ENCODE results near the gene C11orf65.

The C11orf65 gene

DNA sequence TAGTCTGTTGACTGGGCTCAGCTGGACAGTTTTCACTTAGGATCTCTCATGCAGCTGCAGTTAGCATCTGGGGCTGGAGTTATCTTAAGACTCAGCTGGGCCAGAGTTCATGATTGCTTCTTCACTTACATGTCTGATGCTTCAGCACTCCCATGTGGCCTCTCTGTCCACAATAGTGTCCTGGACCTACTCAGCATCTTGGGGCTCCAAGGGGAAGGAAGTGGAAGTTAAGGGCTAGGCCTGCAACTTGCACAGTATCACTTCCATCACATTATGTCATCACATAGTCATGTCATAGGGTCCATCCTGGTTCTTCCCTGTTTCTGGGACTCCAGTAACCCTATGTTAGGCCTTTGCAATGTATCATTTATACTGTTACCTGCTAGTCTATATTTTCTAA is 115.9 kb downstream of the C11orf65 start:
- TF ChIP-seq CTCF (IDR thresholded peaks at IDR 0.05; ENCODE audit: low read depth, low read length, missing control alignments), result no peak
- DNase-seq (ENCODE audit: extremely low read depth, low read depth), result no peak
- no peak overlapping the region for H3K4me3 ChIP-seq (replicated peaks; ENCODE audit: low read depth, low read length)

GRCh38 chr11:108346451-108346850 is 120.9 kb downstream of the C11orf65 start:
- no peak for DNase-seq (ENCODE audit: extremely low read depth, low read depth)
- no peak overlapping the region for H3K4me3 ChIP-seq (replicated peaks; ENCODE audit: low read depth, low read length)
- no peak for TF ChIP-seq CTCF (IDR thresholded peaks at IDR 0.05; ENCODE audit: low read depth, low read length, missing control alignments)

DNA sequence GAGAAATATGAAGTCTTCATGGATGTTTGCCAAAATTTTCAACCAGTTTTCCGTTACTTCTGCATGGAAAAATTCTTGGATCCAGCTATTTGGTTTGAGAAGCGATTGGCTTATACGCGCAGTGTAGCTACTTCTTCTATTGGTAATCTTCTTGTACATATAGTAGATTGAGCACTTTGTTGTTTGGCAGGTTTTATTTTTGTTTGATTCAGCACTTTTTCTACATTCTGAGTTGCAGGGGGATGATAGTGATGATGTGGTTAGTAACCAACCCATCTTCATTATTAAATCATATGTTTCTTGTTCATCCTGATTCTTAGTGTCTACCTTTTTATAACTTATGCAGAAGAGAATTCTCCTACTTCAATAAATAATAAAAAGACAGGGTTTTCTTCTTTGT is 121.6 kb downstream of the C11orf65 start:
- DNase-seq (ENCODE audit: extremely low read depth, low read depth), result no peak
- H3K4me3 ChIP-seq (replicated peaks; ENCODE audit: low read depth, low read length), result no peak overlapping the region
- no peak for TF ChIP-seq CTCF (IDR thresholded peaks at IDR 0.05; ENCODE audit: low read depth, low read length, missing control alignments)

DNA sequence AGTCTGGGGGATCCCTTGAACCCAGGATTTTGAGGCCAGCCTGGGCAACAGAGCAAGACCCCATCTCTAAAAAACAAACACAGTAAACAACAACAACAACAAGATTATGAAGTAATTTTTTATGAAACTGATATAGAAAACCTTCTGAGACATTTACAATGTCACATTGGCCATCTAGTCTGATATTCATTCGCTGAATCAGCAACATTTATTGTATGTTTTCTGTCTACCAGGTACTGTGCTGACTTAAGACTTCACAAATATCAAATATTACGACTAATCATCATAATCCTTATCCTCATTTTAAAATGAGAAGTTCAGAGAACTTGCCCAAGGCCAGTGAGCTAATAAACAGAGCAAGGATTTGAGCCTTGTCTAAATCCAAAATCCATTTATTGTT is 123.6 kb downstream of the C11orf65 start:
- H3K4me3 ChIP-seq (replicated peaks; ENCODE audit: low read depth, low read length), result no peak overlapping the region
- no peak for TF ChIP-seq CTCF (IDR thresholded peaks at IDR 0.05; ENCODE audit: low read depth, low read length, missing control alignments)
- DNase-seq (ENCODE audit: extremely low read depth, low read depth), result no peak

DNA sequence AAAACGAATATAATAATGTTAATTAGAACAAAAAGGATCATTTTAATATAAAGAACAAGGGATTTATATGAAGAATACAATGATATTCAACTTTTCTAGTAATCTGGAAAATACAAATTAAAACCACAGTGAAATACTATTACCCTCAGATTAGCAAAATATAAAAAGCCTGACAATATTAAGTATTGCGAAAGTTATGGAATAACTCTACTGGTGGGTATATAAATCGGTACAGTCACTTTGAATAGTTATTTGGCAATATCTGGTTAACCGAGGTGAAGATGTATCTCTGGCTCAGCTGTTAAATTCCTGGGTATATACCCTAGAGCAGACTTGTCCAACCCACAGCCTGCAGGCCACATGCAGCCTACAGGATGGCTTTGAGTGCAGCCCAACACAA is 125.7 kb downstream of the C11orf65 start:
- TF ChIP-seq CTCF (IDR thresholded peaks at IDR 0.05; ENCODE audit: low read depth, low read length, missing control alignments), result no peak
- DNase-seq (ENCODE audit: extremely low read depth, low read depth), result no peak
- no peak overlapping the region for H3K4me3 ChIP-seq (replicated peaks; ENCODE audit: low read depth, low read length)

DNA sequence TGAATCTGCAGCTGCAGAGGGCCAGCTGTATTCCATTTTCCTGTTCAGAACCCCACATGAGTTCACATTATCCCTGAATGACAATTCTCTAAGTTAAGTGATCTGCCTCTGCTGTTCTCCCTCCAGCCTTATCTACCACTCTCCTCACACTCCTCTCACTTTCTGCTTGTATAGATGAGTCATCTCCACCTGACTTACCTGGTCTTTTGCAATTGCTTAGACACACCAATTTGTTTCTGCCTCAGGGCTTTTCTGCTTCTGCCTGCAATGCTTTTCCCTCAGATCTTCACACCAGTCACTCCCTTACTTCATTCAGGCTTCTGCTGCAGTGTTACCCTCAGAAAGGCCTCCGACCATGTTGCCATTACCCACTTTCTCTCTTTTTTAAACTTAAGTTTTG is 126.4 kb downstream of the C11orf65 start:
- DNase-seq (ENCODE audit: extremely low read depth, low read depth), result no peak
- no peak for TF ChIP-seq CTCF (IDR thresholded peaks at IDR 0.05; ENCODE audit: low read depth, low read length, missing control alignments)
- H3K4me3 ChIP-seq (replicated peaks; ENCODE audit: low read depth, low read length), result no peak overlapping the region

GRCh38 chr11:108338750-108339149 is 128.6 kb downstream of the C11orf65 start:
- DNase-seq (ENCODE audit: extremely low read depth, low read depth), result no peak
- TF ChIP-seq CTCF (IDR thresholded peaks at IDR 0.05; ENCODE audit: low read depth, low read length, missing control alignments), result no peak
- no peak overlapping the region for H3K4me3 ChIP-seq (replicated peaks; ENCODE audit: low read depth, low read length)

All from HFF-Myc (cell line).